ENCODE results near the gene GSDME.

DNA sequence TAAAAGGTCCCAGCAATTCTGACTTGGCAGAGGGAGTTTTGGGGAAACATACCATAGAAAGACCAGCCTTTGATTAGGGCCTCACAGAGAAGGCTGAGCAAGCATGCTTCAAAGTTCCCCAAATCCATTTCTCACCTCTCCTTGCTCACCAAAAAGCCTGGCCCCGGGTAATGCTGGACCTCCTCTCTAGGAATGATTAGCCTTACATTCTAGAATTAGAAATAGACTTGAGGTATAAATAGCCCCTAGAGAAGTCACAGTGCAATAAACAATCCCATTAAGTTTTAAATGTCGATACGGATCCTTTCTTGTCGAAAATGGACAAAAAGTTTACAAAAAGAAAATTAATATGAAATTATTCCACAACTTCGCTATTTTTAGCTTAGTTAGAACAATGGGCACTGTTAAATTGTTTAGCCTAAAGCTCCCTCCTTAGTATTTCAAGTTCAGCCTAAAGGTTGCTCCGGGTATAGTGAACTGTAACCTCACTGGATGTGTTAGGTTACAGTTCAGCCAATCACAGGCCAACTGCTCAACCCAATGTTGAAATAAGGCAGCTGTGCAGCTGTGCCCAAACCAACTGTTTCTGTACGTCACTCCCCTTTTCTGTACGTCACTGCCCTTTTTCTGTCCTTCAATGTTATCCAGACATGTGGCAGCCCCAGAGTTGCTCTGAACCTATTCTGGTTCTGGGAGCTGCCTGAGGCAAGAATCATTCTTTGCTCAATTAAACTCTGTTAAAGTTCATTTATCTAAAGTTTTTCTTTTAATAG lies 7.9 kb upstream of the GSDME start:
- no peak for TF ChIP-seq ZFX (IDR thresholded peaks at IDR 0.05; ENCODE audit: borderline replicate concordance)
- TF ChIP-seq, protein P1, sequence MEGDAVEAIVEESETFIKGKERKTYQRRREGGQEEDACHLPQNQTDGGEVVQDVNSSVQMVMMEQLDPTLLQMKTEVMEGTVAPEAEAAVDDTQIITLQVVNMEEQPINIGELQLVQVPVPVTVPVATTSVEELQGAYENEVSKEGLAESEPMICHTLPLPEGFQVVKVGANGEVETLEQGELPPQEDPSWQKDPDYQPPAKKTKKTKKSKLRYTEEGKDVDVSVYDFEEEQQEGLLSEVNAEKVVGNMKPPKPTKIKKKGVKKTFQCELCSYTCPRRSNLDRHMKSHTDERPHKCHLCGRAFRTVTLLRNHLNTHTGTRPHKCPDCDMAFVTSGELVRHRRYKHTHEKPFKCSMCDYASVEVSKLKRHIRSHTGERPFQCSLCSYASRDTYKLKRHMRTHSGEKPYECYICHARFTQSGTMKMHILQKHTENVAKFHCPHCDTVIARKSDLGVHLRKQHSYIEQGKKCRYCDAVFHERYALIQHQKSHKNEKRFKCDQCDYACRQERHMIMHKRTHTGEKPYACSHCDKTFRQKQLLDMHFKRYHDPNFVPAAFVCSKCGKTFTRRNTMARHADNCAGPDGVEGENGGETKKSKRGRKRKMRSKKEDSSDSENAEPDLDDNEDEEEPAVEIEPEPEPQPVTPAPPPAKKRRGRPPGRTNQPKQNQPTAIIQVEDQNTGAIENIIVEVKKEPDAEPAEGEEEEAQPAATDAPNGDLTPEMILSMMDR (IDR thresholded peaks at IDR 0.05): no peak
